IMR-90 (cell line): Measurements from ENCODE around the gene FBXL7. TPM values are rescaled to one million over a fixed set of nuclear protein-coding genes. Genes with fewer than 3 reads are reported as not detected.

ENCODE experiments used
- ATAC-seq: fragments of 200-7000 bp; cut with Tn5 transposase; 2 replicates; pipeline ENCODE4 v1.9.1; 2020; ENCODE audit warnings: low read depth, mild to moderate bottlenecking, moderate library complexity
- BruUV-seq: library from RNA; stranded (reverse); fragments of 400-500 nt; replicated peaks from 2 replicates; lab custom pipeline; 2021; lab: Mats Ljungman, UMichigan
- CTCF ChIA-PET: fragments of 300-600 bp; formaldehyde crosslinking; extraction: SDS; loops from one replicate; lab custom pipeline; 2021; ENCODE audit warnings: antibody characterized with exemption; lab: Yijun Ruan, JAX
- POLR2A ChIA-PET: fragments of 300-600 bp; sonication (Branson Sonifier 250); formaldehyde crosslinking; loops from one replicate; lab custom pipeline; 2022; ENCODE audit warnings: antibody characterized with exemption; ENCODE audit not compliant: unreplicated experiment; lab: Charles Lee
- DNase-seq: peaks from one replicate; pipeline ENCODE4 v3.0.0; 2013
- H2AFZ ChIP-seq: replicated peaks from 2 replicates; pipeline ENCODE3; 2013; ENCODE audit warnings: low read length, mild to moderate bottlenecking; ENCODE audit not compliant: poor library complexity
- H2AK5ac ChIP-seq: 2 replicates; pipeline ENCODE4 v1.6.1; 2013; ENCODE audit warnings: low read depth, low read length, inconsistent platforms
- H2AK9ac ChIP-seq: replicated peaks from 2 replicates; pipeline ENCODE3; 2013; ENCODE audit warnings: mild to moderate bottlenecking, low read depth, low read length, moderate library complexity; ENCODE audit not compliant: poor library complexity
- H2BK120ac ChIP-seq: 2 replicates; pipeline ENCODE4 v1.6.1; 2013; ENCODE audit warnings: low read depth, low read length, inconsistent platforms
- H2BK15ac ChIP-seq: 3 replicates; pipeline ENCODE4 v1.6.1; 2013; ENCODE audit warnings: low read depth, low read length, inconsistent platforms
- H2BK20ac ChIP-seq: 2 replicates; pipeline ENCODE4 v1.6.1; 2013; ENCODE audit warnings: low read depth, mild to moderate bottlenecking, inconsistent platforms, low read length, moderate library complexity
- H2BK5ac ChIP-seq: 2 replicates; pipeline ENCODE4 v1.6.1; 2013; ENCODE audit warnings: mild to moderate bottlenecking, low read depth, low read length, inconsistent platforms; ENCODE audit not compliant: poor library complexity, severe bottlenecking
- H3K14ac ChIP-seq: replicated peaks from 2 replicates; pipeline ENCODE4 v1.6.1; 2013; ENCODE audit warnings: low read depth, low read length, inconsistent platforms
- H3K18ac ChIP-seq: 2 replicates; pipeline ENCODE4 v1.6.1; 2013; ENCODE audit warnings: low read depth, low read length, control low read depth
- H3K23ac ChIP-seq: 2 replicates; pipeline ENCODE4 v1.6.1; 2013; ENCODE audit warnings: low read depth, low read length, inconsistent platforms
- H3K27ac ChIP-seq: 2 replicates; pipeline ENCODE4 v1.5.1; 2013; ENCODE audit warnings: mild to moderate bottlenecking, control low read depth, low read length; ENCODE audit not compliant: insufficient read depth
- H3K27me3 ChIP-seq: 2 replicates; pipeline ENCODE4 v1.6.1; 2013; ENCODE audit warnings: low read length; ENCODE audit not compliant: control insufficient read depth, insufficient read depth
- H3K36me3 ChIP-seq: 2 replicates; pipeline ENCODE4 v1.6.1; 2013; ENCODE audit warnings: low read length, mixed read lengths; ENCODE audit not compliant: control insufficient read depth, insufficient read depth
- H3K4ac ChIP-seq: 2 replicates; pipeline ENCODE4 v1.6.1; 2013; ENCODE audit warnings: low read depth, low read length, inconsistent platforms
- H3K4me1 ChIP-seq: 2 replicates; pipeline ENCODE4 v1.6.1; 2013; ENCODE audit warnings: low read length, mixed read lengths; ENCODE audit not compliant: control insufficient read depth, insufficient read depth
- H3K4me2 ChIP-seq: 2 replicates; pipeline ENCODE4 v1.6.1; 2013; ENCODE audit warnings: low read depth, mild to moderate bottlenecking, control low read depth, low read length, moderate library complexity
- H3K4me3 ChIP-seq: 2 replicates; pipeline ENCODE4 v1.5.1; 2013; ENCODE audit warnings: low read depth, mild to moderate bottlenecking, control low read depth, low read length, moderate library complexity; ENCODE audit not compliant: insufficient read depth
- H3K56ac ChIP-seq: 2 replicates; pipeline ENCODE4 v1.6.1; 2013; ENCODE audit warnings: low read length, inconsistent platforms; ENCODE audit not compliant: insufficient read depth; ENCODE audit errors: extremely low read depth
- H3K79me1 ChIP-seq, 2 experiments: 2 replicates each; pipeline ENCODE4 v1.6.1; 2013; ENCODE audit warnings: low read length in 2 of 2, inconsistent platforms in 1 of 2, low read depth in 1 of 2
- H3K9ac ChIP-seq: 2 replicates; pipeline ENCODE4 v1.6.1; 2013; ENCODE audit warnings: low read depth, low read length, control low read depth
- H3K9me1 ChIP-seq: 2 replicates; pipeline ENCODE4 v1.6.1; 2013; ENCODE audit warnings: low read length, inconsistent platforms; ENCODE audit not compliant: insufficient read depth
- H3K9me3 ChIP-seq: 2 replicates; pipeline ENCODE4 v1.6.1; 2013; ENCODE audit warnings: low read length; ENCODE audit not compliant: control insufficient read depth, insufficient read depth
- H4K20me1 ChIP-seq: 2 replicates; pipeline ENCODE4 v1.6.1; 2013; ENCODE audit warnings: low read length, inconsistent platforms; ENCODE audit not compliant: insufficient read depth
- H4K5ac ChIP-seq: 2 replicates; pipeline ENCODE4 v1.6.1; 2013; ENCODE audit warnings: mild to moderate bottlenecking, low read depth, low read length, control low read depth
- H4K8ac ChIP-seq, 2 experiments: 2 replicates each; pipeline ENCODE4 v1.6.1; 2013; ENCODE audit warnings: low read depth in 2 of 2, low read length in 2 of 2, control low read depth in 1 of 2, inconsistent platforms in 1 of 2
- H4K91ac ChIP-seq: 2 replicates; pipeline ENCODE4 v1.6.1; 2013; ENCODE audit warnings: low read depth, low read length, inconsistent platforms; ENCODE audit not compliant: insufficient read depth
- BHLHE40 ChIP-seq: fragments of 150-350 bp; IDR thresholded peaks from 2 replicates; pipeline ENCODE4 v1.6.1; 2016; ENCODE audit warnings: mild to moderate bottlenecking, low read depth, low read length
- FOS ChIP-seq: fragments of 150-350 bp; IDR thresholded peaks from 2 replicates; pipeline ENCODE4 v1.6.1; 2016; ENCODE audit warnings: low read depth, low read length
- POLR2A ChIP-seq: IDR thresholded peaks from 2 replicates; pipeline ENCODE4 v1.6.1; 2012; ENCODE audit warnings: mild to moderate bottlenecking, low read depth, low read length
- RCOR1 ChIP-seq: IDR thresholded peaks from 2 replicates; pipeline ENCODE4 v1.6.1; 2012; ENCODE audit warnings: mild to moderate bottlenecking, low read length, improper control_type of control experiment; ENCODE audit not compliant: insufficient replicate concordance
- RFX5 ChIP-seq: IDR thresholded peaks from 2 replicates; pipeline ENCODE4 v1.8.0; 2012; ENCODE audit warnings: low read depth, mild to moderate bottlenecking, low read length, moderate library complexity
- WGBS, 2 experiments: methylation state at CpG; one replicate each; pipeline versions ENCODE4 v1.1.5 to v1.1.7; 2013; ENCODE audit warnings: missing lambda C conversion rate in 2 of 2; ENCODE audit not compliant: insufficient read length in 1 of 2; ENCODE audit errors: extremely low coverage in 2 of 2; 5-methylcytosine and 5-hydroxymethylcytosine counted together
- dilution Hi-C: fragments of 300-500 bp; cut with HindIII; formaldehyde crosslinking; loops from one replicate; pipeline ENCODE4 v1.14.3; 2018; ENCODE audit warnings: low sequenced_read_pairs; ENCODE audit not compliant: unreplicated experiment
- in situ Hi-C: fragments of 300-500 bp; cut with MboI; formaldehyde crosslinking; loops from 3 replicates; pipeline ENCODE4 v1.14.3; 2019; ENCODE audit warnings: low sequenced_read_pairs, inconsistent platforms, mixed read lengths
- intact Hi-C: fragments of 100-400 bp; cut with micrococcal nuclease; formaldehyde crosslinking; loops from 2 replicates; pipeline ENCODE4 v1.10.0; 2022
- polyA plus RNA-seq, 3 experiments: library from polyadenylated mRNA; depleted of rRNA; stranded (reverse); fragments of >200 nt; gene quantifications; 2 replicates each; pipeline ENCODE4 v1.2.3, GENCODE V29; 2012; ENCODE audit warnings: low replicate concordance in 1 of 3
- total RNA-seq: library from RNA; depleted of rRNA; stranded (reverse); fragments of >200 nt; gene quantifications from 2 replicates; pipeline ENCODE4 v1.2.3, GENCODE V29; 2012

FBXL7 gene
- total and polyA plus RNA-seq, 2 of the 4 experiments (the other 2 are of a cell fraction) = 4.1 to 10.2 TPM

DNA sequence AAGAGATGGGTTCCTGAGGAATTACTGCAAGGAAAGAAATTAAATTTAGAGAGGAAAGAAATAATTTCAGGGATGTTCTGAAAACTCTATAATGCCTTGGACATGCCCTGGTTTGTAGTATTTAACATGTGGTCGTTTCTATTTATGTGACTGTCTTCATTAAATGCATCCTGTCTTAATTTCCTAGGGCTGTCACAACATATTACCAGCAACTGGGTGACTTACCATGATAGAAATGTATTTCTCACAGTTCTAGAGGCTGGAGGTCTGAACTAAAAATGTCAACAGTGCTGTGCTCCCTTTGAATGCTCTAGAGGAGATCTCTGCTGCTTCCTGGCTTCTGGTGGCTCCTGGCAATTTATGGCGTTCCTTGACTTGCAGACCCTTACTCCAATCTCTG is 287.7 kb downstream of the FBXL7 start:
- Histone ChIP-seq H2BK15ac (no peak overlapping the region), H3K4me1 (peaks cover 3% of the 10 kb centered on the region), H2AK9ac (no peak overlapping the region), H3K27ac (no peak overlapping the region), H3K36me3 (no peaks in the 10 kb centered on the region), H3K9me1 (peaks cover 6% of the 10 kb centered on the region; the same call in 1 of the 2 replicates), H3K56ac (no peak overlapping the region), H3K23ac (no peak overlapping the region), H3K4ac (no peak overlapping the region), H2BK20ac (no peak overlapping the region), H2AFZ (no peak overlapping the region), H2BK120ac (no peak overlapping the region), H2BK5ac (no peak overlapping the region), H3K79me1 (peaks cover 16 to 19% of the 10 kb centered on the region in 2 experiments; a peak in 2 of 4 replicates), H3K4me2 (no peak overlapping the region), H4K5ac (no peak overlapping the region), H4K91ac (no peak overlapping the region), H3K9me3 (no peaks in the 10 kb centered on the region), H3K18ac (no peak overlapping the region), H4K8ac (no peak overlapping the region), H2AK5ac (no peak overlapping the region), H3K27me3 (no peaks in the 10 kb centered on the region), H3K4me3 (no peak overlapping the region), H3K14ac (no peak overlapping the region), H3K9ac (no peak overlapping the region), H4K20me1 (peaks cover 17% of the 10 kb centered on the region)
- CTCF ChIA-PET = no interaction called here
- dilution Hi-C loops = no loop called here
- DNase-seq (no peak), ATAC-seq (no peak)
- in situ Hi-C loops = no loop called here
- POLR2A ChIA-PET = no interaction called here
- BruUV-seq = no TSS peak
- 83% methylated on average over 1 of the region's 2 CpGs; no CpG with 5 or more reads in 1 of the 2 experiments for WGBS, 2 experiments
- TF ChIP-seq POLR2A (no peak), FOS (no peak), RFX5 (no peak), RCOR1 (no peak), BHLHE40 (no peak)
- intact Hi-C loops = no loop called here
